Stomach smooth muscle (tissue), 2 donors: ENCODE results near the gene IFI27L2.
"Not testable (repeated sequence)": the region's sequence is repeated elsewhere in the genome, so short reads cannot be mapped to it uniquely, and the experiment has no call there.

Experiments
- H3K27ac ChIP-seq: one replicate; pipeline ENCODE4 v1.7.0; 2013; ENCODE audit warnings: mild to moderate bottlenecking, low read length, inconsistent platforms
- H3K27me3 ChIP-seq, 2 donors: one replicate each; pipeline ENCODE4 v1.7.0; 2013; ENCODE audit warnings: low read length in 2 of 2; ENCODE audit not compliant: insufficient read depth in 2 of 2, control insufficient read depth in 1 of 2
- H3K36me3 ChIP-seq, 2 donors: one replicate each; pipeline ENCODE4 v1.7.0; 2013; ENCODE audit warnings: low read length in 2 of 2; ENCODE audit not compliant: control insufficient read depth in 2 of 2, insufficient read depth in 2 of 2
- H3K4me1 ChIP-seq: one replicate; pipeline ENCODE4 v1.7.0; 2013; ENCODE audit warnings: low read length; ENCODE audit not compliant: control insufficient read depth, insufficient read depth
- H3K4me3 ChIP-seq, 2 donors: one replicate each; pipeline ENCODE4 v1.7.0; 2013; ENCODE audit warnings: low read length in 2 of 2
- H3K9ac ChIP-seq, 2 donors: one replicate each; pipeline ENCODE4 v1.7.0; 2013; ENCODE audit warnings: low read length in 2 of 2, mild to moderate bottlenecking in 1 of 2
- H3K9me3 ChIP-seq, 2 donors: one replicate each; pipeline ENCODE4 v1.7.0; 2013; ENCODE audit warnings: low read length in 2 of 2; ENCODE audit not compliant: control insufficient read depth in 2 of 2
- donor health status: healthy.
- donor health status: Pancreatic carcinoma.

The IFI27L2 gene

DNA sequence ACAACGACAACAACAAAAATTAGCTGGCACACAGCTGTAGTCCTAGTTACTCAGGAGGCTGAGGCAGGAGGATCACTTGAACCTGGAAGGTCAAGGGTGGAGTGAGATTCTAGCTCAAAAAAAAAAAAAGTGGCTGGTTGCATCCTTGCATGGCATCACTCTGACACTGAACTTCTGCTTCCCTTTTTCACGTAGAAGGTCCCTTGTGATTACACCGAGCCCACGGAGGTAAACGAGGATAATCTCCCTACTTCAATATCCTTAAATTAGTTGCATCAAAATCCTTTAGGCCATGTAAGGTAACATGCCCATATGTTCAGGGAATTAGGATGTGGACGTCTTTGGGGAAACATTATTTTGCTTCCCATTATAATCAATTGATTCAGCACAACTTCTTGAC lies 40.7 kb upstream of the IFI27L2 start:
- H3K9me3 ChIP-seq = no peaks in the 10 kb centered on the region
- H3K27me3 ChIP-seq = peaks cover 21 to 33% of the 10 kb centered on the region in 2 donors
- H3K36me3 ChIP-seq = no peaks in the 10 kb centered on the region
- H3K4me3 ChIP-seq = no peak overlapping the region
- H3K27ac ChIP-seq = no peak overlapping the region
- peaks cover 12% of the 10 kb centered on the region for H3K4me1 ChIP-seq
- no peak overlapping the region for H3K9ac ChIP-seq

DNA sequence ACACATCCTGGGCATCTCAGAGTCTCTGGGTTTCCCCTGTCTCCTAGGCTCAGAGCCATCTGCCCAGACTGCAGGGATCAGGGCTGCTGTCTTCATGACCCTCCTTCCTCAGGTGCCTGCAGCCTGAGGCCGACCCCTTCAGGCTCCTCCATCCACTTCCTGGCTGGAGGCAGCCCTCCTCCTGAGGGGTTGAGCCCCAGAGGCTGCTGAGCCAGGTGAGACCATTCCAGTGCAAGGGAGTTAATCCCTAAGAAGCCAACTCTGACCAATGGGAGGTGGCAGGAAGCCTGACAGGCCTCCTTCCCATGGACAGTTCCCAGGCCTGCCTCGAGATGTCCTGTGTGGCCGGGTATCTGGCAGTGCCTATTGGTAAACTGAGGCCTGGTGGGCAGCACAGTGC lies 36.3 kb upstream of the IFI27L2 start:
- Histone ChIP-seq H3K9ac (no peak overlapping the region), H3K27ac (no peak overlapping the region), H3K9me3 (no peaks in the 10 kb centered on the region), H3K4me1 (no peaks in the 10 kb centered on the region), H3K27me3 (peaks cover 5 to 16% of the 10 kb centered on the region in 2 donors), H3K36me3 (no peaks in the 10 kb centered on the region), H3K4me3 (no peak overlapping the region)

DNA sequence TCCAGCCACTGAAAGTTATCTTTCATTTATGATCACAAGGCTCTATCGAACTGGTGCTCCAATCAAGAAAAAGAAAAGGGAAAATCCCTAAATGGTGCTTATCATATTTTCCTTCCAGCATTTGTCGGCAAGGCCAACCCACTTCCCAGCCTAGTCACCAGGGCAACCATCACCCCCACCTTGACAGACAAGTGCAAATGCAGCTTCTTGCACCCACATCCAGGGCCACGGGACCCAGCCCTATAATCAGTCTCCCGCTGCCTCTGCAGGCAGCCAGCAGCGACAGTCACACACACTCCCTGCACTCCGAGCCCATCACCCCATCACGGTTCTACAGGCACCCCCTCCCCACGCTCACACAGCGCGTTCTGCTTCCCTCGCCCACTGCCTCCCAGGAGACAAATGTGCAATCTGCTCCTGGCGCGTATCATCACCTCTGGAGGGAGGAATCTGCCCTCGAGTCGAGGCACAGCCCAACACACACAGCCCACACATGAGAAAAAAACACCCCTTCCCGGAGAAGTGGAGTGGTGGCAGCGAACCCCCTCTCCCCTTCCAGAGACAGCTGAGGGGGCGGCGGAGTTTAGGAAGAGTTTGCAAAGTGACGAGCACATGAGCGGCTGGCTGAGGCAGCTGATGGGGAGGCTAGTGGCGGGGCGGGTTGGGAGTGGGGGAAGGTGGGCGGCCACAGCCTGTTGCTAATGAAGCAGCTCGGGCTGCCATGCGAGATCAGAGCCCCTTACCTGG lies 35.5 kb upstream of the IFI27L2 start:
- Histone ChIP-seq H3K27me3 (peaks cover 5 to 16% of the 10 kb centered on the region in 2 donors), H3K4me3 (no peak overlapping the region), H3K9ac (no peak overlapping the region), H3K36me3 (no peaks in the 10 kb centered on the region), H3K9me3 (no peaks in the 10 kb centered on the region), H3K4me1 (no peaks in the 10 kb centered on the region), H3K27ac (no peak overlapping the region)

DNA sequence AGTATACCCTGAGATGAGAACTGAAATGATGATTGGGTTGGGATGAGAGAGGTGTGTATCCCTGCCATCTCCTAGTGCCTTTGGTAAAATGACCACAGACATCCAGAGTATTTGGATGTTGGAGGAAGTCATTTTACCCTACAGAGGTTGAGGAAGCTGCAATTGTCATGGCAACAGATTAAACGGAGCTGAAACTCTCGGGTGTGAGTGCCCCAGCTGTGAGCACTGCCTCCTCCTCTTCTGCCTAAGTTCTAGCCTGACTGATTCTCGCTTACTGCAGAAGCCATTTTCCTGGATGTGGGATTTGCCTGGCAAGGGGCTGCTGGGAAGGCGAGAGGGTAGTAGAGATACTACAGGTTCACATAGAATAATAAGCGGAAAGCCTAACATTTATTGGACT lies 34.4 kb upstream of the IFI27L2 start:
- no peaks in the 10 kb centered on the region for H3K9me3 ChIP-seq
- H3K4me1 ChIP-seq = no peaks in the 10 kb centered on the region
- H3K9ac ChIP-seq = no peak overlapping the region
- H3K36me3 ChIP-seq = no peaks in the 10 kb centered on the region
- no peak overlapping the region for H3K27ac ChIP-seq
- no peak overlapping the region for H3K4me3 ChIP-seq
- H3K27me3 ChIP-seq = peaks cover 5 to 16% of the 10 kb centered on the region in 2 donors

DNA sequence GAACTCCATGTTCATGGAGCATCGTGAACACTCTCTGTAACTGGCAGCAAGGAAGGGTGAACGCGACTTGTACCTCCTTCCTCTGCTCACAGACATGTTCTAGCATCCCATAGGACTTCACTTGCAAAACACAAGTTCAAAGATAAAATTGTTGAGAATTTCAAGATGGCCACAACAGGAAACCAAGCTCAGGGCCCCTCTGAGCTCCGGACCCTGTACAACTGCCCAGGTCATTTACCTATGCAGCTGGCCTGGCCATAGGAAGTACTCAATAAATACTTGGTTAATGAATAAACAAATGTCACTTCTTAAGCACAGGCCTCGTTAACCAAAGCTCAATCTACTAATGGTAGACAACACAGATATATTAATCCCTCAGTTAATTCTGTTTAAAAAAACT lies 33.1 kb upstream of the IFI27L2 start:
- peaks cover 5 to 16% of the 10 kb centered on the region in 2 donors for H3K27me3 ChIP-seq
- H3K4me1 ChIP-seq = no peaks in the 10 kb centered on the region
- no peak overlapping the region for H3K9ac ChIP-seq
- H3K27ac ChIP-seq = no peak overlapping the region
- no peaks in the 10 kb centered on the region for H3K36me3 ChIP-seq
- H3K9me3 ChIP-seq = no peaks in the 10 kb centered on the region
- no peak overlapping the region for H3K4me3 ChIP-seq

DNA sequence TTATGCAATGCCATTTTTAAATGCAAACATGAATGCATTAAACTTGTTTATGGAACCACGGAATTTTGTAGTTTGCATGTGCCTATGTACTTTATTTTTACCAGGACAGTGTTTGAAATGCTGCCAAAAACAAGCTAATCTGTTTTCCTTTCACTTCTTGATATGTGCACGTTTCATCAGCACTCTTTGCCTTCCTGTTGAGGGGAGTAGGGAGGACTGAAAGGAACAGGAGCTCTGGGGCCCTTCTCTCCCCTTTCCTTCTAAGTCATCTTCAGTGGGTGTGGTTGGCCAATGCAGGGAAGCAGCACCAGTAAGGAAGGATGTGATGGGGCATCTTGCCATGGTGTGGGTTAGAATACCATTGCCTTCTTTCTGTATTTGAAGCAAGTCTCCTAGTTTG lies 32.6 kb upstream of the IFI27L2 start:
- H3K4me1 ChIP-seq = no peaks in the 10 kb centered on the region

DNA sequence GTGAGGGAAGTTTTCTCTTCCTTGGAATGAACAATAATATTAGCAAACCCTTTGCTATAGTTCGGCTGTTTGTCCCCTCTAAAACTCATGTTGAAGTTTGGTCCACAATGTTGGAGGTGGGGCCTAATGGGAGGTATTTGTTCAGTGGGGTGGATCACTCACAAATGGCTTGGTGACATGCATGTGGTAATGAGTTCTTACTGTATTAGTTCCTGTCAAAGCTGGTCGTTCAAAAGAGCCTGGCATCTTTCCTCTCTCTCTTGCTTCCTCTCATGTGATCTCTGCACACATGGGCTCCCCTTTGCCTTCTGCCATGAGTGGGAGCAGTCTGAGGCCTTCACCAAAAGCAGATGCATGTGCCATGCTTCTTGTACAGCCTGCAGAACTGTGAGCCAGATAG lies 31.7 kb upstream of the IFI27L2 start:
- no peaks in the 10 kb centered on the region for H3K9me3 ChIP-seq
- no peaks in the 10 kb centered on the region for H3K36me3 ChIP-seq
- H3K4me3 ChIP-seq = no peak overlapping the region
- peaks cover 5 to 11% of the 10 kb centered on the region in 2 donors for H3K27me3 ChIP-seq
- H3K27ac ChIP-seq = no peak overlapping the region
- no peaks in the 10 kb centered on the region for H3K4me1 ChIP-seq
- no peak overlapping the region for H3K9ac ChIP-seq

More for the DNA sequence above, 32.6 kb upstream of the IFI27L2 start:
- no peak overlapping the region for H3K4me3 ChIP-seq
- no peak overlapping the region for H3K9ac ChIP-seq
- peaks cover 5 to 11% of the 10 kb centered on the region in 2 donors for H3K27me3 ChIP-seq
- no peaks in the 10 kb centered on the region for H3K36me3 ChIP-seq
- H3K27ac ChIP-seq = no peak overlapping the region
- no peaks in the 10 kb centered on the region for H3K9me3 ChIP-seq

DNA sequence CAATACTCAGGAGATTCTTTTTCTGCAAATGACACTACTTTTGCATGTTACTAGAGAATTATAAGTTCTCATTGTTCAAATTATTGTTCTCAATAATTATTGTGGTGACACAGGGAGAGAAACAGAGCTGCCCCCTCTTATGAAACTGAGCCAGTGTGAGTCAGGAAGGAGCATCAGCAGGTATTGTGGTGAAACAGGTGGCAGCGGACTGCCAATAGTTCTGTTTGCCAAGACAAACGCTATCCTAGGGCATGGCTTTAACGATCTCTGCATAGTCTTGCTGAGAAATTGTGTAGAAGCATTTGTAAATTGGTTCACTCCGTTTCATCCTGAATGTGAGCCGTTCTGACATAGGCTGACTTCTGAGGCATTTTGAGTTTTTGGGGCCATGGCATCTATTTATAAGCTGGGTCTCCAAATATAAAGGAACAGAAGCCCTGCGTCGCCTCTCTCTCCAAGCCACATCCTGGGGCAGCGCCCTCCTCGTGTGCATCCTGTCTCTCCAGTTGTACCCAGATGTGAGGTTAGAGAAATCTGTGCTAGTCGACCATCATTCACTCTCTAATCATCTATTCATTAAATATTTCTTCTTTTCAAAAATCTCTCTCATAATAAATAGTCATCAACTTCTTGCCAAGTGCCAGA lies 29.0 kb upstream of the IFI27L2 start:
- Histone ChIP-seq H3K36me3 (no peaks in the 10 kb centered on the region), H3K9me3 (no peaks in the 10 kb centered on the region), H3K9ac (no peak overlapping the region), H3K27ac (no peak overlapping the region), H3K4me3 (no peak overlapping the region), H3K27me3 (peaks cover 0 to 3% of the 10 kb centered on the region in 2 donors), H3K4me1 (no peaks in the 10 kb centered on the region)

DNA sequence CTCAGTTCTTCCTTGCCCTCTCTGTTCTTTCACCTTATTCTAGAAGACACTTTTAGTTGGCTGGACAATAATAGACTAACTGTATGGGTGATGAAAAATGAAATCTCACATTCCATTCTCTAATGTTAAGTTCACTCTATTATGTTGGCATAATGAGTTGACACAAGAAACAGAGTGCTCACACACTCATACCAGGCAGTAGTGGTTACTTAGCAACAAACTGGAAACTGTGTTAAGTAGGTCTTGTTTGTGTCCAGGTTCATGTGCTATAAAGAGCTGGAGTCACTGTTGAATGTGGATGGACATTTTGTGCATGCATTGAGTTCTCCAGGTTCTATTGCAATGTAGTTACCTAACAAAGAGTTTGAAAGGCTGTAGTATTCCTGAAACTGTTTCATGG lies 27.8 kb upstream of the IFI27L2 start:
- Histone ChIP-seq H3K4me3 (no peak overlapping the region), H3K27ac (no peak overlapping the region), H3K9ac (no peak overlapping the region), H3K36me3 (no peaks in the 10 kb centered on the region), H3K9me3 (no peaks in the 10 kb centered on the region), H3K27me3 (peaks cover 0 to 3% of the 10 kb centered on the region in 2 donors), H3K4me1 (no peaks in the 10 kb centered on the region)

DNA sequence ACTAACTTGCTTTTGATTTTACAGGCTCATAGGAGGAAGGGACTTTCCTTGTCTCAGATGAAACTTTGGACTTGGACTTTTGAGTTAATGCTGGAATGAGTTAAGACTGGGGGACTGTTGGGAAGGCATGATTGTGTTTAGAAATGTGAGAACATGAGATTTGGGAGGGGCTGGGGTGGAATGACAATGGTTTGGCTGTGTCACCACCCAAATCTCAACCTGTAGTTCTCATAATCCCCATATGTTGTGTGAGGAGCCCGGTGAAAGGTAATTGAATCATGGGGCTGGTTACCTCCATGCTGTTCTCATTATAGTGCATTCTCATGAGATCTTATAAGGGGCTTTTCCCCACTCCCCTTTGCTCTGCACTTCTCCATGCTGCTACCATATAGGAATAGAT lies 26.7 kb upstream of the IFI27L2 start:
- H3K9me3 ChIP-seq, H3K4me3 ChIP-seq, H3K27ac ChIP-seq, H3K27me3 ChIP-seq, H3K9ac ChIP-seq, H3K4me1 ChIP-seq, H3K36me3 ChIP-seq: not testable (repeated sequence)

DNA sequence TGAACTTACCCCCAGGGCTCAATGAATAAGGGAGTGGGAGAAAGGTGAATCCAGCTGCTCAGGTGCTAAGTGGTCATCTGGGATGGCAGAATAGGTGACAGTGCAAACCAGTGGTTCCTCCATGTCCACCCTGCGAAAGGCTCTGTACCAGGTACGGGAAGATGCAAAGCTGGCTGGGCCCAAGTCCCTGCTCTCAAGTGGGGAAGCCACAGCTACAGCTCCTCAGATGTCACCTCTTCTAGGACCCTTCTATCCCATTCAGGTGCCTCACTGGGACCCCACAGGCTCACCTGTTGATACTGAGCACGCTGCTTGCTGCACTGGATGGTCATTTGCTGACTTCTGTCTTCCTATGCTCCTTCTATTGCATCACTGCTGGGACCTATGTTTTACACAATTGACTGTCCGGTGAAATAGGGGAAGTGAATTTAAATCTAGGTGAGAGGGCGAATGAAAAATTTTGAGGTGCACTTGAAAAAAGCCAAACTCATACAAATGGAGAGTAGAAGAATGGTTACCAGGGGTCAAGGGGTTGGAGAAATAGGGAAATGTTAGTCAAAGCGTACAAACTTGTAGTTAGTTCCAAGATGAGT lies 24.4 kb upstream of the IFI27L2 start:
- H3K9ac ChIP-seq = no peak overlapping the region
- peaks cover 0 to 3% of the 10 kb centered on the region in 2 donors for H3K27me3 ChIP-seq
- H3K9me3 ChIP-seq = no peaks in the 10 kb centered on the region
- H3K36me3 ChIP-seq = no peaks in the 10 kb centered on the region
- H3K4me1 ChIP-seq = no peaks in the 10 kb centered on the region
- H3K27ac ChIP-seq = no peak overlapping the region
- H3K4me3 ChIP-seq = no peak overlapping the region
